HG02763 (cell line): ENCODE results near the gene ATP2B2.

Experiments
- ATAC-seq: cut with Tn5 transposase; IDR thresholded peaks from one replicate; pipeline ENCODE4 v1.9.1; 2021; ENCODE audit warnings: mild to moderate bottlenecking, moderate library complexity; ENCODE audit not compliant: unreplicated experiment

ATP2B2 gene

GRCh38 chr3:10453431-10454163 is 51.8 kb downstream of the ATP2B2 start:
- ATAC-seq = no peak

- no peak for ATAC-seq
Observed at GRCh38 chr3:10450494-10451440, 54.6 kb downstream of the ATP2B2 start.

GRCh38 chr3:10449436-10449835 is 56.0 kb downstream of the ATP2B2 start:
- no peak for ATAC-seq

- ATAC-seq = no peak
Observed at GRCh38 chr3:10448544-10448943, 56.8 kb downstream of the ATP2B2 start.

- ATAC-seq = no peak
Observed at GRCh38 chr3:10447527-10448260, 57.7 kb downstream of the ATP2B2 start.

GRCh38 chr3:10447110-10447509 is 58.3 kb downstream of the ATP2B2 start:
- ATAC-seq = no peak

- ATAC-seq = no peak
Observed at GRCh38 chr3:10445561-10446175, 59.7 kb downstream of the ATP2B2 start.

GRCh38 chr3:10444511-10444910 is 60.9 kb downstream of the ATP2B2 start:
- ATAC-seq = no peak

GRCh38 chr3:10444110-10444429 is 61.3 kb downstream of the ATP2B2 start:
- ATAC-seq = no peak

GRCh38 chr3:10443272-10444109 is 61.9 kb downstream of the ATP2B2 start:
- ATAC-seq = no peak

- no peak for ATAC-seq
Observed at GRCh38 chr3:10442151-10442795, 63.1 kb downstream of the ATP2B2 start.

- ATAC-seq = no peak
Observed at GRCh38 chr3:10440684-10441083, 64.7 kb downstream of the ATP2B2 start.

- ATAC-seq = no peak
Observed at GRCh38 chr3:10438902-10439610, 66.3 kb downstream of the ATP2B2 start.

- ATAC-seq = no peak
Observed at GRCh38 chr3:10437995-10438901, 67.1 kb downstream of the ATP2B2 start.

- no peak for ATAC-seq
Observed at GRCh38 chr3:10437272-10437994, 68.0 kb downstream of the ATP2B2 start.

- no peak for ATAC-seq
Observed at GRCh38 chr3:10435850-10436249, 69.5 kb downstream of the ATP2B2 start.

GRCh38 chr3:10434938-10435336 is 70.4 kb downstream of the ATP2B2 start:
- ATAC-seq = no peak
